GM19455 (cell line): ENCODE data around the gene IFNG-AS1.

Experiments used
- ATAC-seq: cut with Tn5 transposase; IDR thresholded peaks from one replicate; pipeline ENCODE4 v1.9.1; 2021; ENCODE audit not compliant: unreplicated experiment

The IFNG-AS1 gene

GRCh38 chr12:67989184-67989920, at the start of gene IFNG-AS1:
TSS of gene IFNG-AS1 (plus strand) at chr12:67989447.
- peak; percentile 39 for ATAC-seq

GRCh38 chr12:67939611-67940010, 49.6 kb upstream of the IFNG-AS1 start:
- ATAC-seq: no peak

GRCh38 chr12:67940780-67941243, 48.4 kb upstream of the IFNG-AS1 start:
- no peak for ATAC-seq

- no peak for ATAC-seq
Observed at GRCh38 chr12:67942724-67943123, 46.5 kb upstream of the IFNG-AS1 start.

- peak; percentile 86 for ATAC-seq
Observed at GRCh38 chr12:67943141-67943892, 45.9 kb upstream of the IFNG-AS1 start.

- no peak for ATAC-seq
Observed at GRCh38 chr12:67944093-67944492, 45.2 kb upstream of the IFNG-AS1 start.

- no peak for ATAC-seq
Observed at GRCh38 chr12:67952787-67953186, 36.5 kb upstream of the IFNG-AS1 start.

GRCh38 chr12:67957383-67957782, 31.9 kb upstream of the IFNG-AS1 start:
- ATAC-seq: no peak

GRCh38 chr12:67958187-67958586, 31.1 kb upstream of the IFNG-AS1 start:
- ATAC-seq: no peak

GRCh38 chr12:67964456-67964855, 24.8 kb upstream of the IFNG-AS1 start:
- no peak for ATAC-seq

- ATAC-seq: no peak
Observed at GRCh38 chr12:67966560-67966959, 22.7 kb upstream of the IFNG-AS1 start.

- no peak for ATAC-seq
Observed at GRCh38 chr12:67968321-67968720, 20.9 kb upstream of the IFNG-AS1 start.

GRCh38 chr12:67968725-67969124, 20.5 kb upstream of the IFNG-AS1 start:
- ATAC-seq: no peak

- ATAC-seq: no peak
Observed at GRCh38 chr12:67969134-67969802, 20.0 kb upstream of the IFNG-AS1 start.

GRCh38 chr12:67977668-67978067, 11.6 kb upstream of the IFNG-AS1 start:
- no peak for ATAC-seq

GRCh38 chr12:67980391-67980790, 8.9 kb upstream of the IFNG-AS1 start:
- no peak for ATAC-seq

GRCh38 chr12:67981287-67982162, 7.7 kb upstream of the IFNG-AS1 start:
- no peak for ATAC-seq

GRCh38 chr12:67982164-67982563, 7.1 kb upstream of the IFNG-AS1 start:
- ATAC-seq: no peak

- ATAC-seq: no peak
Observed at GRCh38 chr12:67986632-67987031, 2.6 kb upstream of the IFNG-AS1 start.

GRCh38 chr12:67988601-67989021, 636 bp upstream of the IFNG-AS1 start:
- peak; percentile 83 for ATAC-seq

GRCh38 chr12:67991158-67991557, 1.9 kb downstream of the IFNG-AS1 start:
- no peak for ATAC-seq
